HG03520 (cell line): Measurements from ENCODE around the gene BMP8B.
"Not testable (repeated sequence)": the region's sequence is repeated elsewhere in the genome, so short reads cannot be mapped to it uniquely, and the experiment has no call there.

Source experiments
- ATAC-seq: cut with Tn5 transposase; IDR thresholded peaks from one replicate; pipeline ENCODE4 v1.9.1; 2021; ENCODE audit warnings: mild to moderate bottlenecking, moderate library complexity; ENCODE audit not compliant: unreplicated experiment

BMP8B gene

GRCh38 chr1:39788758-39789570 is at the start of gene BMP8B:
Gene BMP8B, minus strand, starts transcription at chr1:39788865. Its CDS starts 380 bp downstream, at chr1:39788485.
- peak; percentile 56 for ATAC-seq

GRCh38 chr1:39836595-39837110 is 48.0 kb upstream of the BMP8B start:
- no peak for ATAC-seq

- ATAC-seq = no peak
These were observed 47.4 kb upstream of the BMP8B start for GRCh38 chr1:39835935-39836594.

- ATAC-seq = no peak
These were observed 46.4 kb upstream of the BMP8B start for GRCh38 chr1:39835110-39835509.

- no peak for ATAC-seq
These were observed 45.1 kb upstream of the BMP8B start for GRCh38 chr1:39833621-39834385.

- ATAC-seq = no peak
These were observed 44.5 kb upstream of the BMP8B start for GRCh38 chr1:39833121-39833520.

GRCh38 chr1:39832294-39832693 is 43.6 kb upstream of the BMP8B start:
- no peak for ATAC-seq

GRCh38 chr1:39829791-39830533 is 41.3 kb upstream of the BMP8B start:
- no peak for ATAC-seq

- no peak for ATAC-seq
These were observed 40.1 kb upstream of the BMP8B start for GRCh38 chr1:39828734-39829133.

- ATAC-seq = not testable (repeated sequence)
These were observed 39.6 kb upstream of the BMP8B start for GRCh38 chr1:39828255-39828654.

- no peak for ATAC-seq
These were observed 38.5 kb upstream of the BMP8B start for GRCh38 chr1:39827201-39827600.

- ATAC-seq = no peak
These were observed 37.9 kb upstream of the BMP8B start for GRCh38 chr1:39826583-39826982.

- ATAC-seq = no peak
These were observed 36.8 kb upstream of the BMP8B start for GRCh38 chr1:39825432-39825941.

- not testable (repeated sequence) for ATAC-seq
These were observed 34.8 kb upstream of the BMP8B start for GRCh38 chr1:39823450-39823849.

GRCh38 chr1:39822146-39822545 is 33.5 kb upstream of the BMP8B start:
- ATAC-seq = no peak

- no peak for ATAC-seq
These were observed 30.6 kb upstream of the BMP8B start for GRCh38 chr1:39819091-39819812.

- ATAC-seq = no peak
These were observed 29.8 kb upstream of the BMP8B start for GRCh38 chr1:39818482-39818881.

GRCh38 chr1:39817091-39817932 is 28.6 kb upstream of the BMP8B start:
- peak; percentile 72 for ATAC-seq
